ENCODE measurements around the gene MRPS18A.

MRPS18A gene

DNA sequence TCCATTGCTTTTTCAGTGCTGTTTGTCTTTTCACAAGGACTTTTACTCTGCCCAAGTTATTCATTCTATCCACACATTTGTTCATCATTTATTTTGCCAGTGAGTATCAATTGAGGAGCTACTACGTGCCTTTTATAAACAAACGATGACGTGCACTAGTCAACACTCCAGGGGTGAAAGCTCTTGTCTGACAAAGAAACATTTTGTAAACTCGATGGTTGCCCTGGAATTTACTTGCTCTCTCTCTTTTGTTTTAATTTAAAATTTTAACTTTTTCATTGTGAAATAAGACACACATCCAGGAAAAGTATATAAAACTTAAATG lies 8.3 kb upstream of the MRPS18A start:
- Histone ChIP-seq H4K20me1 (ENCODE audit: low read depth, low read length) (no peaks in the 10 kb centered on the region), H3K27ac (ENCODE audit: low read depth, low read length) (no peak overlapping the region), H2AFZ (ENCODE audit: low read depth, low read length, severe bottlenecking) (no peak overlapping the region), H3F3A (ENCODE audit: insufficient read depth) (no peaks in the 10 kb centered on the region), H3K27me3 (ENCODE audit: low read length) (0 out of 2 replicates have a peak, but pooled peaks cover 3% of the 10 kb centered on the region), H3K9ac (ENCODE audit: low read length) (no peak overlapping the region), H3K36me3 (ENCODE audit: low read length) (no peaks in the 10 kb centered on the region), H3K4me3 (ENCODE audit: insufficient read depth, low read length, poor library complexity, severe bottlenecking) (no peak overlapping the region), H3K79me2 (ENCODE audit: insufficient read depth, low read length) (no peaks in the 10 kb centered on the region), H3K4me2 (ENCODE audit: low read depth, low read length, poor library complexity, severe bottlenecking) (no peak overlapping the region), H3K9me2 (replicated peaks; ENCODE audit: insufficient read depth, low read length) (no peaks in the 10 kb centered on the region), H3K9me3 (ENCODE audit: insufficient read depth, low read length) (no peaks in the 10 kb centered on the region)
- no peak for TF ChIP-seq EZH2phosphoT487 (conservative IDR thresholded peaks at IDR 0.05; ENCODE audit: low read length)
- TF ChIP-seq, protein P1, sequence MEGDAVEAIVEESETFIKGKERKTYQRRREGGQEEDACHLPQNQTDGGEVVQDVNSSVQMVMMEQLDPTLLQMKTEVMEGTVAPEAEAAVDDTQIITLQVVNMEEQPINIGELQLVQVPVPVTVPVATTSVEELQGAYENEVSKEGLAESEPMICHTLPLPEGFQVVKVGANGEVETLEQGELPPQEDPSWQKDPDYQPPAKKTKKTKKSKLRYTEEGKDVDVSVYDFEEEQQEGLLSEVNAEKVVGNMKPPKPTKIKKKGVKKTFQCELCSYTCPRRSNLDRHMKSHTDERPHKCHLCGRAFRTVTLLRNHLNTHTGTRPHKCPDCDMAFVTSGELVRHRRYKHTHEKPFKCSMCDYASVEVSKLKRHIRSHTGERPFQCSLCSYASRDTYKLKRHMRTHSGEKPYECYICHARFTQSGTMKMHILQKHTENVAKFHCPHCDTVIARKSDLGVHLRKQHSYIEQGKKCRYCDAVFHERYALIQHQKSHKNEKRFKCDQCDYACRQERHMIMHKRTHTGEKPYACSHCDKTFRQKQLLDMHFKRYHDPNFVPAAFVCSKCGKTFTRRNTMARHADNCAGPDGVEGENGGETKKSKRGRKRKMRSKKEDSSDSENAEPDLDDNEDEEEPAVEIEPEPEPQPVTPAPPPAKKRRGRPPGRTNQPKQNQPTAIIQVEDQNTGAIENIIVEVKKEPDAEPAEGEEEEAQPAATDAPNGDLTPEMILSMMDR (IDR thresholded peaks at IDR 0.05; ENCODE audit: insufficient read depth, low read length, poor library complexity, severe bottlenecking): no peak

DNA sequence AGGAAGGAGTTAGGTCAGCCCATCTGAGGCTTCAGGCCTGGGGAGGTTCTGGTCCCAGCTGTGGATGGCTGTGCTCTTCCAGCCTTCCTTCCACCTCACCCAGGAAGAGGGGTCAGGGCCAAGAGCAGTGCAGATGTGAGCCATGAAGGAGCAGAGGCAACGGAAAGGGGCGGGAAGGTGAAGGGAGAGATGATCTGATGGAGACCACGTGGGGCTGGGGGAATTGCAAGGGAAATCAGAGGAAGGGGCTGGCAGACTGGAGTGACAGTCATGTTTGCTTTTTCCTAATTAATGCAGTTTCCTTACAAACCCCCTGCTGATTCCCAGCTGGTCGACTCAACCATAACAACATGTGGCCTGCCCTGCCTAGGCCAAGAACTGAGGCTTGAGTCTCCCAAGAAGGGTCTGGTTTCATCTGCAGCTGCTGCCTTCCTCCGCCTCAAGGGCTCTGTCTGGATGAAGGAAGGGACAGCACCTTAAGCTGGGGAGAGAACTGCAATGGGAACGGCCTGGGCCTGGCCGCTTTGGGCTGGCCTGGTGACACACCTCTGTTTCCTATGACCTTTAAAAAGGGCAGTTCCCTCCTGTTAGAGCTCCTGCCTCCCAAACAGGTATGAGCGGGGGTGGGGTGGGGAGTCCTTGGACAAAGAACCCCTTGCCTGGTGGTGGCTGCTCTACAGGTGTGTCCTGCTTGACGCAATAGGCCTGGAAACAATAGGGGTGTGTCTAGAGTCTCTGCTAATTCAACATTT lies 7.8 kb upstream of the MRPS18A start:
- Histone ChIP-seq H2AFZ (ENCODE audit: low read depth, low read length, severe bottlenecking) (no peak overlapping the region), H3K4me2 (ENCODE audit: low read depth, low read length, poor library complexity, severe bottlenecking) (no peak overlapping the region), H3F3A (ENCODE audit: insufficient read depth) (no peaks in the 10 kb centered on the region), H3K27me3 (ENCODE audit: low read length) (0 out of 2 replicates have a peak, but pooled peaks cover 3% of the 10 kb centered on the region), H3K79me2 (ENCODE audit: insufficient read depth, low read length) (no peaks in the 10 kb centered on the region), H3K9me3 (ENCODE audit: insufficient read depth, low read length) (no peaks in the 10 kb centered on the region), H3K9me2 (replicated peaks; ENCODE audit: insufficient read depth, low read length) (no peaks in the 10 kb centered on the region), H3K4me3 (ENCODE audit: insufficient read depth, low read length, poor library complexity, severe bottlenecking) (no peak overlapping the region), H4K20me1 (ENCODE audit: low read depth, low read length) (no peaks in the 10 kb centered on the region), H3K27ac (ENCODE audit: low read depth, low read length) (no peak overlapping the region), H3K9ac (ENCODE audit: low read length) (no peak overlapping the region), H3K36me3 (ENCODE audit: low read length) (no peaks in the 10 kb centered on the region)
- no peak for TF ChIP-seq EZH2phosphoT487 (conservative IDR thresholded peaks at IDR 0.05; ENCODE audit: low read length)
- TF ChIP-seq, protein P1 (IDR thresholded peaks at IDR 0.05; ENCODE audit: insufficient read depth, low read length, poor library complexity, severe bottlenecking): no peak

DNA sequence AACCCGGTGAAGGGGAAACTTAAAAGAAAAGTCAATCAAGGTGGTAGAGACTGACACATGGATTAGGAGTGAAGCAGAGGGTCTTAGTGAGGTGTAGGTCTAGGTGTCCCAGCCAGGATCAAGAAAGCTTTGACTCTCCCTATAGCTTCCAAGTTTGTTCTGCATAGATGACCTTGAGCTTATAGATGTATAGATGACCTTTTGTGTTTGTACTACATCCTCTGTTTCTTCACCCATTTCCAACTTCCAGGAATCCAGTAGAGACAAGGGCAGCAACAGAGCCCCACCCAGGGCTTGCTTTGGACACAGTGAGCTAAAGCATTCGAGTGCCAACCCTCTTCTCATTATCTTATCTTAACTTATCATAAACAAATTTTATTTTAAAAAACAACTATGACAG lies 1.8 kb upstream of the MRPS18A start:
- no peaks in the 10 kb centered on the region for H3K9me3 ChIP-seq (ENCODE audit: insufficient read depth, low read length)
- peaks cover 6% of the 10 kb centered on the region; the same call in 1 of the 2 replicates for H4K20me1 ChIP-seq (ENCODE audit: low read depth, low read length)
- no peak overlapping the region for H3K4me2 ChIP-seq (ENCODE audit: low read depth, low read length, poor library complexity, severe bottlenecking)

More for the DNA sequence above, 1.8 kb upstream of the MRPS18A start:
- H3K36me3 ChIP-seq (ENCODE audit: low read length): no peaks in the 10 kb centered on the region
- H3K79me2 ChIP-seq (ENCODE audit: insufficient read depth, low read length): peaks cover 32% of the 10 kb centered on the region
- no peak overlapping the region for H3K4me3 ChIP-seq (ENCODE audit: insufficient read depth, low read length, poor library complexity, severe bottlenecking)
- no peak overlapping the region for H3K27ac ChIP-seq (ENCODE audit: low read depth, low read length)
- no peak overlapping the region for H2AFZ ChIP-seq (ENCODE audit: low read depth, low read length, severe bottlenecking)
- H3K9me2 ChIP-seq (replicated peaks; ENCODE audit: insufficient read depth, low read length): no peaks in the 10 kb centered on the region
- H3K27me3 ChIP-seq (ENCODE audit: low read length): no peaks in the 10 kb centered on the region
- H3K9ac ChIP-seq (ENCODE audit: low read length): no peak overlapping the region
- peaks cover 19% of the 10 kb centered on the region for H3F3A ChIP-seq (ENCODE audit: insufficient read depth)
- TF ChIP-seq, protein P1 (IDR thresholded peaks at IDR 0.05; ENCODE audit: insufficient read depth, low read length, poor library complexity, severe bottlenecking): no peak
- TF ChIP-seq EZH2phosphoT487 (conservative IDR thresholded peaks at IDR 0.05; ENCODE audit: low read length): no peak
